Dedifferentiated amniotic fluid mesenchymal stem cell (primary cell): ENCODE measurements around the gene CCDC93.
"Not testable (repeated sequence)": the region's sequence is repeated elsewhere in the genome, so short reads cannot be mapped to it uniquely, and the experiment has no call there.

Experiments used
- DNase-seq: peaks from one replicate; pipeline ENCODE4 v3.0.0-alpha.2; 2016; ENCODE audit errors: extremely low spot score

The CCDC93 gene

DNA sequence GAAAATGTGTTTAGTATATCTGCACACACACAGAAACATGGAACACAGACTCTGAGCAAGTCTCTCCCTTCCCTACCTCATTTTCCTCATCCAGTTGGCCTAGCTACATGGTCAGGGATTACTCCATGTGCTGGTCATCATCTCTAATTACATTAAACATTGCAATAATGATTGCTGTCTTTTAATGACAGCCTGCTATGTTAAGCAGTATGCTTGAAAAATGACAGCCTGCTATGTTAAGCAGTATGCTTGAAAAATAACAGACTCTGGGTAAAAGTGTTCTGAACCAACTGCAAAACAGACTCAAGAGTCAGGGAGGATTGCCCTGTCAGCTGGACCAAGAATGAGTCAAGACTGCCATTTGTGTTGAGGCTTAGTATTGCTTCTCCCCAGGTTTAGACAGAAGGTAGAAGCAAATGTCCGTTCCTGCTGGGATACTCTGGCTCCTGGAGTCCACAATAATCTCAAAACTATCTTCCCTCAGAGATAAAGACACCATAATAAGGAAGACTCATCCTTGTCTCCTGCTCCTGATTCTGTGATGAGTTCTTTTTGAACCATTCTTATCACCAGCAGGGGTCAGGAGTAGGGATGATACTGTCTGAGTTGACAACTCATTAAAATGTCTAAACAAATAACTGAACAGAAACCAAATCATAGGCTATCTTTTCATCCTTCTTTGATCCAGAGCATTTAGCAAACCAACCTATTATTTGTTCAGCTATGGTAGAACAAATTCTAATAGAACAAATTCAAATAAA is 57.7 kb downstream of the CCDC93 start:
- DNase-seq: no peak

DNA sequence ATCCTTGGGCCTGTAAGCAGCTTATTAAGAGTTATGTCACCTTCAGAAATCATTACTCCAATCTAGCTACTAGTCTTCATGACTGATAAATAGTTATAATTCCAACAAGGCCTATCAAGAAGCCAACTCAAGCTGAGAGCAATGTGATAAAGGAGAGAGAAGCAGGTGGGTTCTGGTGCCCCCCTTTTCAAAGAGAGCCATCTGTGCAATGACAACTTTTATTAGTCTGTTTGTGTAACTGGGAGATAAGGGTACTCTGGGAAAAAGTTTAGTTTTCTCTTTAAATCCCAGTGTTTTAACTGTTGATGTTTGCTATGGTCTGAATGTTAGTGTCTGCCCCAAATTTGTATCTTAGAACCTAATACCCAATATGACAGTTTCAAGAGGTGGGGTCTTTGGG is 60.6 kb downstream of the CCDC93 start:
- no peak for DNase-seq

DNA sequence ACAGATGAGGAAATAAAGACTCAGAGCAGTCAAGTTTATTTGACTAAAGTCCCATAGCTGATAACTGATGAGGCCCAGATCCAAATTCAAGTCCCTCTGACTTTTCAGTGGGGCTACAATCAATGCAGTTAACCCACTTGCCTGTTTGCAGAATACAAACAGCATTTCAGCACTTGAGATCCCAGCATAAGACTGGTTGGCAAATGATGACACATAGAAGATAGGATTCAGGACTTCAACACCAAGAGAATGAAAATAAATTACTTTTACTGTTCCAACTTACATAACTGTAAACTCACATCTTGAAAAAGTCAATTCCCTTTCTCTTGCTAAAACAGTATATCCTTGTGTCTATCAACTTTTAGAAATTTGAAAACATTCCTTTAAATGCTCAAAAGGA is 61.2 kb downstream of the CCDC93 start:
- DNase-seq: no peak

DNA sequence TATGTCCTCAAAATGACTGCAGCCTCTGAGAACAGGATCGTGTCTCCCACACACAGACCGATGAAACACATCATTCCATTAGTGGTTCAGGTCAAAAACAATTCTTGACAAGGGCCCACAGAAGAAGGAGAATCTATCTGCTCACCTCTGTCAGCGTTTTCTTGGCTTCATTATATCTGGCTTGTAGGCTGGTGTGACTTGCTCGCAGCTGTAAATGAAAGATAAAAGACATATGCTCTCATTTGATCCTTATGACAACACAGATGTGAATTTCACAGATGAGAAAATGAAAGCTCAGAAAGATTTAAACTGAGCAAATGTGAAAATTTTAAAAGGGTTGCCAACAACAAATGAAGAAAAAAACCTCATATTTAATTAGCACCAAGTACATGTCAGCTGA is 61.6 kb downstream of the CCDC93 start:
- DNase-seq: no peak

DNA sequence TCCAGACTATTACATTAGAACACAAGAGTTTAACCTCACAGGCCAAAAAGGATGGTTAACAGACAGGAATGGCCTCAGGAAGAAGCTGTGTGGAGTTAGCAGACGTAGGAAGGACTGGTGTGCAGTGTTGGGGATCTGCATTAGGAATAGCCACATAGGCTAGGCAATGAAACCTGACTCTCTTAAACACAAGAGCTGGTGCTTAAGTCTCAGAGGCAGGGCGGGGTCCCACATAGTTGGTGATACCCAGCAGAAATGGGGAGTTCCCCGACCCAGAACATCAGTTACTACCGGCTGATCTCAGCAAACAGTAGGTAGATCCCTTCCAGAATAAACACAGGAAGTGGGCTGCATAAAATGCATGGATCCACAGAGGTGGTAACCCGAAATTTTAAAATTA is 64.1 kb downstream of the CCDC93 start:
- DNase-seq: no peak

DNA sequence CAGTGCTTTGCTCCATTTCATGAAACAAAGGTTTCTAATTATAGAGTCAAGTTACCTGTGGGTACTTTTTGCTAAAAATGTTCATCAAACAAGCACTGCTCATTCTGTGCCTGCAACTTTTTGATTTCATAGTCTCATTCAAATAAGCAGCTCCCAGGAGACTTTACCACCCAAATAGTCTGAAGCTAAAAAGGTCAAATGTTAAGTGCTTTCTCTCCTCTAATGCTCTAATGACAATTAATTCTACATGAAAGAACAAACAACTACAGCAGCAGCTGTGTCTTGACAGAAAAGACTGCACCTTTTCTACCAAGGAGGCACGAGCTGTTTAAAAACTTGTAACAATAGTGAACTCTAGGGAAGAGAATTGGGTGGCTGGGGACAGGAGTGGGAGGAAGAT is 65.3 kb downstream of the CCDC93 start:
- no peak for DNase-seq

DNA sequence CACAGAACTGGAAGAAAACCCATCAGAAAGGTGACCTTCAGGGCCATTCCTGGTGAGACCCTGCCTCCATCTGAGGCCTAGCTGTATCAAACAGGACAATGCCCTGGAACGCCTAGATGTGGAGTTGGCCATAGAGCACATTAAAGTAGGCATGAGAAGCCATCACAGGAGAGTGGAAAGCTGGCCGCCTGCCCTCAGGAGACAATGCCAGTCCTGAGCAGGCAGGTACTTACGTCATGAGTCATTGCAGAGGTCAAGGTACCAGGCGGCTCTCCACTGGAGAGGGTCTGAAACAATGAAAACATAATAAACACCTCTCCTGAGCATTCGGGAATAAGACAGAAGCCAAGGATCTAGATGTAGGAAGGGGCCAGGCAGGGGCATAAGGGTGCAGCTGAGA is 68.6 kb downstream of the CCDC93 start:
- no peak for DNase-seq

DNA sequence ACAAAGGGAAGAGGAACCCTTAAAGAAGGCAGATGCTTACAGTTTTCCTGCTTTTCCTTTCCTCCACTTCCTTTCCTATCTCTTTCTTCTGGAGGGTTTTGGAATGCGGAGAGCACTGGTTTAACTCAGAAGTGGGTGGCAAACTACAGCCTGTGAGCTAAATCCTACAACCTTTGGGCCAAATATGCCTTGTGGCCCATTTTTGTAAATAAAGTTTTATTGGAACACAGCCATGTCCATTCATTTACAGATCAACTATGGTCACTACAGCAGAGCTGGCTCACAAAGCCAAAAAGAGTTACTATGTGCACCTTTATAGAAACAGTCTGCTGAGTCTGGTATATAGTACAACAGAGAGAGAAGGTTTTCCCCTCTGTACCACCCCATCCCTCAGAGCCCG is 69.1 kb downstream of the CCDC93 start:
- no peak for DNase-seq

DNA sequence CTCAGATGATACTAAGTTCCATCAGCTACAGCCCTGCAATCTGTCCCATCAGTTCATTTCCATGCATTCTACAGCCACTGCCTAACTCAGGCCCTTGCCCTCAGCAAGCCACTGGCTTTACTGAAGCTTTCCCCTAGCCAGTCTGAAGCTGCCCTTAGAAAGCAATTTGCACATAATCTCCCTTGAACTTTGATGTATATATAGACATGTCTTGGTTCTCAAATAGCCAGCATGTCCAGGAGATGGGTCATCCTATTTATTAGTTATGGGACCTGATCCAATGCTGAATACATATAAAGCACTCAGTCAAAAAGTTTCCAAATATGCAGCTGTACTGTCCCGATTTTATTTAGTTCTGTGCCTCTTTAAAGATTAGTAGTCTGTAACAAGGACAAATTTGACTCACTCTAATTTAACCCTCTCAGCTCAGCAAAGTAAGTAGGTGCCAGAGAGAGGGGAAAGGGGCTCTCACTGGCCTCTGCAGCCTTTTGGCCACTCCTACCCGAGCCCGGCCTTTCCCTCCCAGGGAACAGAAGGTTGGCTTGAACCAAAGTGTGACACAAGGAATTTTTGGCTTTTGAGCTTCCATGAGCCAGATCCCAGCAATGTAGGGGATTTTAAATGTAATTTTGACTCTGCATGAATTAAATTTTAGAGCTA is 70.7 kb downstream of the CCDC93 start:
- no peak for DNase-seq

DNA sequence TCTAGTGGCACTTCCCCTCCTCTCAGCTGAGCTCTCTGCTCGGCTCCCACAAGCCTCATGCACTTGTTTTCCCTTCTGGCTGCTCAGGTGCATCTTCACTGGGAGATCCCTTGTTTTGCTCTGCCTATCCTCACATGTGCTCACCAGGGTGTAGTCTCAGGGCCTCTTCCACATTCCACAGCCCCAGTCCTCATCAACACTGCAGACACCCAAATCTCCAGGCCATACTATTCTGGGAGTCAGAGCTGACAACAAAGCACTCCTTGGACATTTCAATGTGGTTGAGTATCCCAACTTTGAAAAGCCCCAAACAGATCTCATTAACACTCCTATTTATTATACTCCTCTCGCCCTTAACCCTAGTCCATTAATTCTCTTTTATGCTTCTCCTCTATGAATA is 71.3 kb downstream of the CCDC93 start:
- no peak for DNase-seq

DNA sequence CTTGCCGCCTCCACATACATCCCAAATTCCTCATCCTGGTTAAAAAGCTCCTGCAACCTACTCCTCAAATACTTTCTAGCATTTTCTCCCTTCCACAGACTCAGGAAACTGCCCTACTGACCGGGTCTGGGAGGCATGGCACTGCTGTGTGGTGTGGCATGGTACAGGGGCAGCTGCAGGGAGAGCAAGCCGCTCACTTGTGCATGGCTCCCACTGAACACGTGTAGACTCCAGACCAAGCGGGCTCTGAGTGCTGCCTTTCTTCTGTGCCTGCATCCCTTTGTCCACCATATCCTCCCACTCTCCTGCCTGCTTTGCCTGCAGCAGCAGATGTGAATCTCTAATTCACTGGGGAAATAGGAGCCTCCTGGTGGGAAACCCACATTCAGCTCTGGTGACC is 72.2 kb downstream of the CCDC93 start:
- DNase-seq: no peak

DNA sequence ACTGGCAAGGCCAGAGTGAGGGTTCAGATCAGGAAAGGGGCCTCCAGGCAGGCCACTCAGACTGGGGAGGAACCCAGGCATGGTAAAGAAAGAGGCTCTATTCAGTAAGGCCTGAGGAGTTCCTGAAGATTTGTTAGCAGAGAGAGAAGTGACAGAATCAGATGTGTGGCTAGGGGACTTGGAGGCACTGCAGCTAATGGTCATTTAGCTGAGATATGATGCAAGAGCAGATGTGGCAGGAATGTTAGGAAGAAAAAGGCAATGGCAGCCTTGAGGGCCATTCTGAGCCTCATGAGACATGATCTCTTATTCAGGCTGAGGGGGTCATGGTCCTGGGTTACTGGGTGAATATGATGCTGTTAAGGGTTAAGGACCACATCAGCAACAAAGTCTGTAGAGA is 73.4 kb downstream of the CCDC93 start:
- DNase-seq: no peak

DNA sequence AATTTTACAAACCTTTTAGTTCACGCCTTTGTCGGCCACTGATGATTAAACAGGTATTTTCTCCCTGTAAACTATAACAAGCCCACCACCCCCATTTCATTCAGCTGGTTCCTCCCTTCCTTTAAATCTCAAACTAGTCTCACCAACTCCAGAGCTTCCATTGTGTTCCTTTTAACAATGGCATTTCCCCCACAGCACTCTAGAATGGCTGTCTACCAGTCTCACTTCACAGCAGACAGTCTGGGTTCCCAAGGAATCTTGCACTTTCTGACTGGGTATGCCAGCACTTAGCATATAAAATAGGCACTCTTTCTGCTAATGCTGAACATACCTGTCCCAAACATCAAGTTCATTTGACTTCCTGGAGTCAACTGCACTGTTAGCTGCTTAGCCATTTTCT is 75.3 kb downstream of the CCDC93 start:
- no peak for DNase-seq

DNA sequence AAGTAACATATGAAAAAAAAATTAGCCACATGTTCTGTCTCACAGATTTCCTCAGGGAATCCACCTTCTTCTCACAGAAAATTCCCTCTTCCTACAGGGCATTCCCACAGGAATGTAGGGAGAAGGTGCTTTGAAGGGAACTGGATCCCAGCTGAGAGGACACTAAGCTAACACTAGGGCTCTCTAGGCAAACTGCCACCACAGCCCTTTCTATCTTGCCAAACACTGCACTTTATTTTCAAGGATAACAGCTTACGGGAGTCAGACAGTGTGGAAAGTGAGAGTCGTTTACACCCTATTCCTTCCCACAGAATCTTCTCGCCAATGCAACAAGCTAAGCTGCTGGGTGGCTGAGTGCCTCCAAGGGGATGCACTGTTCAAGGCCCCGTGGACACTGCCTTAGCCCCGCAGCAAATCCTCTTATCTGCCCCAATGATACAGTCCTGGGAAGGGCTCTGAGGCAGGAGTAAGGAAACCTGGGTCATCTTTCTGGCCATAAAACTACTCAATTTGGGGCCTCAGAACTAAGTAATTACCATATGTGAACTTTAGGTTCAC is 76.9 kb downstream of the CCDC93 start:
- DNase-seq: no peak

DNA sequence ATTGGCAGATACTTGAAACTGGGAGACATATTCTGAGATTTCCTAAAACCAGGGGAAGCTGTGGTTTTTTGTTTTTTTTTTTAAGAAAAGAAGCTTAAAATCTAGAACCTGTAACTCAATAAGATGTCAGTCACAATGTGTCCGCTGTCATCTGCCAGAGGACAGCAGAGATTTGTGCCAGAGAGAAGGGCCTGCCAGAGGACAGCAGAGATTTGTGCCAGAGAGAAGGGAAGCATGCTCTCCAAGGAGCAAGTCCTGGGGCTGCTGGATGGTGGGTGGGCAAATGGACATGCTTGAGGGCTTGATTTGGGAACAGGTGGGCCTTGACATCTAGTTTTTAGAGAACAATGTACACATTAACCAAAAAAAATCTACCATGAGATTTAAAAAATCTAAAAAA is 77.9 kb downstream of the CCDC93 start:
- DNase-seq: no peak

DNA sequence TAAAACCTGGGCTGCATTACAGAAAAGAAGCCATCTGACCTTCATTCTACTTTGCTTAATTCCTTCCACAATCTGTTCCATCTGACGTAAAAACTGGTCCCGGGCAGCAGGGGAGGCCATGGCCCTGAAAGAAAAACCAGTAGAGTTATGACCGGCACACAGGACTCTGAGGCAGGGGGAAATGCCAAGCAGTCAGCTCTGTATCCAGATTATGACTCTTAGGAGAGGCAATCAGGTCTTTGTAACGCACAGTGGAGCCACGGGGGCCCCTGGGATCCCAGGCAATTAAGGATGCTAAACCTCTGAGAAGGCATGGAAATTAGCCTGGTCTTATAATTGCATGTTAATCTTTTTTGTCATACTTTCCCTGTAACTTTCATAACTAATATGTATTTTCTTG is 78.4 kb downstream of the CCDC93 start:
- no peak for DNase-seq

DNA sequence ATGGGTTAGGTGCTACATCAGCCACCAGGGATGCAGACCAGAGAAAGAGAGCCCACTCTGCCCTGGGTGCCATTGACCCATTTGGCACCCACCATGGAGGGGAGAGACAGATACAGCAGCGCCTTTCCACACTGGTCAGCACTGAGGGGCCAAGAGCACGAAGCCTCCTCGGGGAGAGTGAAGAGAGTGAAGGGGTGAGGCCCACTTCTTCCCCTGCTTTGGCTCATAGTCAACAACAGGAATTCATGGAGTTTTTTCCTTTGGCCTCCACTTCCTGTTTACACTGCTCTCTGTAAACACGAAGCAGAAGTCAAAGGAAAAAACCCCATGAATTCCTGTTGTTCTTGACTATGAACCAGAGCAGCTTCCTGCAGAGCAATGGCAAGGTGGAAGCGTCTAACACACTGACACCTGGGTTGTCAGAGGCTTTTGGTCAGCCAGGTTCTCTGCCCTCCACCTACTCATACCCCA is 80.0 kb downstream of the CCDC93 start:
- no peak for DNase-seq

DNA sequence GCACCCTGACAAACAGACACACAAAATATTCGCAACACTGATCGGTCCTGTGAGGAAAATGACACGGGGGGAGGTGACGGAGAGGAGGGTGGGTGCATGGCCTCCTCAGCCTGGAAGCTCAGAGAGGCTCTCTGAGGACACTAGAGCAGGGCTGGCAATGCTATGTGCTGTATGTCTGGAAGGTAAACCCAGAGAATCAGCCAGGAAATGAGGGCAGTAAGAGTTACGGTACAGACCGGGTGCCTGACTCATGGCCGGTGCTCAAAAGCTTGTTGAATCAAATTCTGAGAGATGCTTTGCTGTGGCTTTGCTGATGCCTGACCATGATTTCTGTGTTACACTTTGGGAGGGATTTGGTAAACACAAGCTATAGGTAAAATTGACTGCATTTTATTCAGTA is 81.9 kb downstream of the CCDC93 start:
- no peak for DNase-seq

DNA sequence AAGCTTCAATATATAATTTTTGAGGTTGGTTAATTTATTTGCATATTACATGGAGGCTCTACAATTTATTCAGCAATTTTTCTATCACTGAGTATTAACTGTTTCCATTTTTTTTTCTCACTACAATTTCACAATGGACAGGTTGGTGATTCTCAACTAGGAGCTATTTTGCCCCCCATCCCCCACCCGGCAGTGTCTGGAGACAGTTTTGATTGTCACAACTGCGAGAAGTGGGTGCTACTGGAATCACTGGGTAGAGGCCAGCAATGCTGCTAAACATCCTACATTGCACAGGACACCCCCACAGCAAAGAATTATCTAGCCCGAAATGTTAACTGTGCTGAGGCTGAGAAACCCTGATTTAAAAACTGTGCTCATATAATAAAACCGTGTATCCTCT is 82.6 kb downstream of the CCDC93 start:
- no peak for DNase-seq

DNA sequence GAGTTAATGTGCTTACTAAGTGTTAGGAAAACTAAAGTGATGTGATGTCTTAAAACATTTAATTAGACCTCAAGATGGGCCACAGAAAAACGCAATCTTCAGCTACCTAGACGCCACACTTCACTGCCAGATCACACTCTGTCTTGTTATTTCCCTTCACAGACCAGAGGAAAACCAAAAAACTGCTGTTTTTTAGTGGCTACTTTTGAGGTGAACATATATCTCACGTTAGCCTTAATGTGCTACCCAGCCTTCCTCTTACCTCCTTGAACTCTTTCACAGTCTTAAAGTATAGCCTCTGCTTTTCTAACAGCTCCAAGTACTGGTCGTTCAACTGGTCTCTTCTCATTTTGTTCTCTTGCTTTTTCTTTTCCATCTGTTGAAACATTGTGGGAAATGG is 83.1 kb downstream of the CCDC93 start:
- no peak for DNase-seq

DNA sequence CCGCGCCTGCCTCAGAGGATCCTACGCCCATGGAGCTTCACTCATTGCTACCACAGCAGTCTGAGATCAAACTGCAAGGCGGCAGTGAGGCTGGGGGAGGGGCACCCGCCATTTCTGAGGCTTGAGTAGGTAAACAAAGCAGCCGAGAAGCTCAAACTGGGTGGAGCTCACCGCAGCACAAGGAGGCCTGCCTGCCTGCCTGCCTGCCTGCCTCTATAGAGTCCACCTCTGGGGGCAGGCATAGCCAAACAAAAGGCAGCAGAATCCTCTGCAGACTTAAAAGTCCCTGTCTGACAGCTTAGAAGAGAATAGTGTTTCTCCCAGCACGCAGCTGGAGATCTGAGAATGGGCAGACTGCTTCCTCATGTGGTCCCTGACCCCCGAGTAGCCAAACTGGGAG is 90.4 kb downstream of the CCDC93 start:
- not testable (repeated sequence) for DNase-seq

DNA sequence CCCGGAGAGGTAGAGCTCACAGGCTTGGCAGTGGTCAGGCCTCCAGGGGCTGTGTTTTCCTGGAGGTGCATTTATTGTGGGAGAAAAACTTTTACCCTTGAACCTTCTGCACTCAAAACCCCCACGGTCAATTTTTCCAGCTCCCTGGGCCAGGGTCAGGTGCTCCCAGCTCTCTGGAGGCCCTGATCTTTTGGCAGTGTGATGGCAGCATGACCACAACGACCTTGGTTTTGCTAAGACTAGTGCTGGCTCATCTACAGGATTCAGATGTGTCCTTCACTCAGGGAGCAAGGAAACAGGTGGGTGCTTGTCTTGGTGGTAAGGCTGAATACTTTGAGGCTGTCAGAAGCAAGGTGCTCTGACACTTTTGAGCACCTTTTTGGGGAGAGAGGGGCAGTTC is 92.3 kb downstream of the CCDC93 start:
- DNase-seq: no peak

DNA sequence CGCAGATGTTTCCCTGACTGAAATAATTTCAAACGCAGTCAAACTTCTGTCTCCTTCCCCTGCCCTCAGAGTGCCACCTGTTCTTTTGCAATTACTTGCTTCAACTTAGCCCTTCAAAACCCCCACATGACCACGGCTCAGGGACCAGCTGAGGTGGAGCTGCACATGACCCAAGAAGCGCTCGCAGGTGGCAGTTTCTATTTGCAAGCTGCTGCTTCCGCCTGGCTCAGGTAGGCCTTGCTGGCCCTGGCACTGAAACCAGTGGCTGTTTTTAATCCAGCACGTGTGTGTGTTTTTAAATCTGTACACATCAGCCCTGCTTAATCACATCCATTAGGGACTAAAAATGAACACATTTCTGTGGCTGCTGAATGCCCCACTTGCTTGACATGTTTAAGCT is 95.3 kb downstream of the CCDC93 start:
- no peak for DNase-seq
